Measurements from ENCODE around the gene WSB1. TPM values are rescaled to one million over a fixed set of nuclear protein-coding genes. Genes with fewer than 3 reads are reported as not detected.

Gene WSB1
- total and polyA plus RNA-seq, 10 of the 15 experiments (the other 5 are each of a cell fraction or from before 2014, with no cell fraction given), result 26.6 to 458 (median 101) TPM

- TF ChIP-seq POU2F2 (IDR thresholded peaks at IDR 0.05; ENCODE audit: borderline replicate concordance, low read depth, low read length), result peak; percentile 8; the same call in 1 of the 3 replicates
- no peak for TF ChIP-seq HDGF (IDR thresholded peaks at IDR 0.05)
- TF ChIP-seq ZBTB11 (CRISPR knock-in tag; IDR thresholded peaks at IDR 0.05), result no peak
- no peak for TF ChIP-seq ZBTB33 (IDR thresholded peaks at IDR 0.05)
- TF ChIP-seq FOXM1 (IDR thresholded peaks at IDR 0.05; ENCODE audit: low read depth, low read length), result peak; percentile 69; the same call in 1 of the 2 replicates
- TF ChIP-seq DPF2 (IDR thresholded peaks at IDR 0.05), result peak; percentile 90
- TF ChIP-seq HSF1 (IDR thresholded peaks at IDR 0.05; ENCODE audit: low read depth, low read length), result no peak
- TF ChIP-seq NR2F1 (conservative IDR thresholded peaks at IDR 0.05), result peak; percentile 99
- TF ChIP-seq CEBPB (IDR thresholded peaks at IDR 0.05; ENCODE audit: borderline replicate concordance in 1 of 2, low read depth in 2 of 2, low read length in 2 of 2), result no peak
- TF ChIP-seq E2F8 (IDR thresholded peaks at IDR 0.05; ENCODE audit: low read depth, partially characterized antibody), result no peak
- TF ChIP-seq POLR2A (IDR thresholded peaks at IDR 0.05; ENCODE audit: low read depth, low read length), result no peak
- TF ChIP-seq IRF5 (IDR thresholded peaks at IDR 0.05; ENCODE audit: borderline replicate concordance), result no peak
- TF ChIP-seq ZNF274 (IDR thresholded peaks at IDR 0.05; ENCODE audit: insufficient read depth, insufficient read length), result no peak
- peak; percentile 59; the same call in 1 of the 2 replicates for TF ChIP-seq BCL11A (IDR thresholded peaks at IDR 0.05; ENCODE audit: low read depth, low read length)
- no peak for TF ChIP-seq HDAC2 (IDR thresholded peaks at IDR 0.05)
- peak; percentile 30; the same call in 1 of the 2 replicates for TF ChIP-seq FOXK2 (IDR thresholded peaks at IDR 0.05)
- no peak for TF ChIP-seq ATF3 (IDR thresholded peaks at IDR 0.05; ENCODE audit: borderline replicate concordance, extremely low read depth, low read depth, low read length)
Measured at GRCh38 chr17:27332485-27333409, 38.8 kb downstream of the WSB1 start (continued).

Measured in GM12878 (cell line).